ENCODE measurements around the gene ADARB2.
"Not testable (repeated sequence)": the region's sequence is repeated elsewhere in the genome, so short reads cannot be mapped to it uniquely, and the experiment has no call there.

ADARB2 gene

GRCh38 chr10:1414893-1415292 is 322.4 kb downstream of the ADARB2 start:
- DNase-seq, result no peak

GRCh38 chr10:1414346-1414745 is 323.0 kb downstream of the ADARB2 start:
- not testable (repeated sequence) for DNase-seq

- no peak for DNase-seq
Measured at GRCh38 chr10:1413823-1414222, 323.5 kb downstream of the ADARB2 start.

GRCh38 chr10:1413256-1413655 is 324.1 kb downstream of the ADARB2 start:
- DNase-seq, result no peak

GRCh38 chr10:1412531-1413189 is 324.7 kb downstream of the ADARB2 start:
- no peak for DNase-seq

- DNase-seq, result no peak
Measured at GRCh38 chr10:1411956-1412355, 325.4 kb downstream of the ADARB2 start.

GRCh38 chr10:1411451-1411850 is 325.9 kb downstream of the ADARB2 start:
- no peak for DNase-seq

GRCh38 chr10:1410469-1411395 is 326.6 kb downstream of the ADARB2 start:
- no peak for DNase-seq

GRCh38 chr10:1410032-1410431 is 327.3 kb downstream of the ADARB2 start:
- no peak for DNase-seq

GRCh38 chr10:1409392-1409791 is 327.9 kb downstream of the ADARB2 start:
- no peak for DNase-seq

GRCh38 chr10:1408651-1409367 is 328.5 kb downstream of the ADARB2 start:
- DNase-seq, result no peak

GRCh38 chr10:1406967-1407945 is 330.1 kb downstream of the ADARB2 start:
- no peak for DNase-seq

GRCh38 chr10:1406132-1406966 is 331.0 kb downstream of the ADARB2 start:
- DNase-seq, result no peak

GRCh38 chr10:1404323-1405260 is 332.7 kb downstream of the ADARB2 start:
- no peak for DNase-seq

- no peak for DNase-seq
Measured at GRCh38 chr10:1403508-1404322, 333.6 kb downstream of the ADARB2 start.

- DNase-seq, result no peak
Measured at GRCh38 chr10:1402816-1403507, 334.4 kb downstream of the ADARB2 start.

GRCh38 chr10:1402016-1402770 is 335.1 kb downstream of the ADARB2 start:
- DNase-seq, result no peak

Data from activated CD4-positive, CD25-positive, alpha-beta regulatory T cell treated with anti-CD3 and anti-CD28 coated beads, Interleukin-2, amount 50 U/mL, for 72 hours (primary cell).